Vagina (tissue), 2 donors: ENCODE results near the gene NXPH2. TPM values are rescaled to one million over a fixed set of nuclear protein-coding genes. Genes with fewer than 3 reads are reported as not detected.

Source experiments
- DNase-seq, 2 donors: peaks; one replicate each; pipeline ENCODE4 v3.0.0-alpha.2; 2017; ENCODE audit errors: extremely low spot score in 2 of 2
- H3K27ac ChIP-seq: fragments of 200-600 bp; sonication (generic); one replicate; pipeline ENCODE4 v1.5.1; 2019
- H3K27me3 ChIP-seq: fragments of 200-600 bp; sonication (generic); one replicate; pipeline ENCODE4 v1.5.1; 2019
- H3K36me3 ChIP-seq, 2 donors: fragments of 200-600 bp; sonication (generic); one replicate each; pipeline ENCODE4 v1.5.1; 2017 to 2019
- H3K4me1 ChIP-seq: fragments of 200-600 bp; sonication (generic); one replicate; pipeline ENCODE4 v1.5.1; 2019
- H3K4me3 ChIP-seq, 2 donors: fragments of 200-600 bp; sonication (generic); 1 replicate in 1 of 2; 2 replicates in 1 of 2; pipeline ENCODE4 v1.5.1; 2016 to 2019
- H3K9me3 ChIP-seq: fragments of 200-600 bp; sonication (generic); one replicate; pipeline ENCODE4 v1.5.1; 2019
- POLR2A ChIP-seq, 2 donors: fragments of 450-650 bp; IDR thresholded peaks; one replicate each; pipeline ENCODE4 v1.6.1; 2017; ENCODE audit warnings: antibody characterized with exemption in 2 of 2, mild to moderate bottlenecking in 2 of 2, moderate library complexity in 2 of 2
- POLR2AphosphoS5 ChIP-seq, 2 donors: sonication (generic); formaldehyde crosslinking; IDR thresholded peaks; one replicate each; pipeline ENCODE4 v1.9.0; 2017; ENCODE audit warnings: antibody characterized with exemption in 2 of 2, mild to moderate bottlenecking in 2 of 2, low read depth in 1 of 2; ENCODE audit not compliant: insufficient read depth in 1 of 2
- intact Hi-C: fragments of 100-400 bp; cut with DNase I; formaldehyde crosslinking; loops from one replicate; pipeline ENCODE4 v1.15.1; 2023
- total RNA-seq: library from RNA; depleted of rRNA; stranded (reverse); fragments of >200 nt; gene quantifications from one replicate; pipeline ENCODE4 v1.2.3, GENCODE V29; 2016
- TF ChIP-seq, protein P1 (sequence below), 3 experiments: fragments of 450-650 bp in 2 of 3; fragments of 200-600 bp in 1 of 3; sonication (generic) in 1 of 3; IDR thresholded peaks; one replicate each; pipeline ENCODE4 v1.5.1; 2017 to 2019; ENCODE audit warnings: antibody characterized with exemption in 3 of 3, mild to moderate bottlenecking in 2 of 3, moderate library complexity in 2 of 3

NXPH2 gene
- not detected for total RNA-seq

DNA sequence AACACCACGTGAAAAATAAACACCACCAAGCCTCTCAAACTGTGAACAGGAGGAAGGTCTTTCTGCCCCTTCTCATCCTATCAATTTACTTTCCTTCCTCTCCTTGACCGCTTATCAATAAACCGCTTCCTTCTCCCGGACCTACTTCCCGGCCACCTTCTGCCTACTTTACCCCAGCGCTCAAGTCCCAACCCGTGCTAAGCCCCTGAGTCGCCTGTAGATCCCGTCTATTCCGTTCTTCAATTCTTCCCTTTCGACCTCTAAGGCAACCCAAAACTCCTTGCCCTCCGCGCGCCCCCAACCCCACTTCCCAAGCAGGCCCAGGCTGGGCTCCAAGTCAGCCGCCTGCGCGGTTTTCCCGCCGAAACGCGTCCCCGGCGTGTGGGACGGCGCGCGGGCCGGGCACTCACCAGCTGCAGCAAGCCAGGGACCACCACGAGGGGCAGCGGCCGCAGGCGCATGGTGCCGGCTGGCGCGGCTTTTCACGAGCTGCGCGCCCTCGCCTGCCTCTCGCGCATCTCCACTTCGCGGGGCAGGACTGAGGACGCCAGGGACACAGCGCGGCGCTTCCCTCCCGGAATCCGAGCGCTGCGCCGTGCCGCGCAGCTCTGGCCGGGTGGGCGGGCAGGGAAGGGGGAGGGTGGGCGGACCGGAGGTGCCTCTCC is at the start of gene NXPH2:
TSS of gene NXPH2 (minus strand) at position 610 of the 665 bp plus-strand sequence. CDS start at position 461, 149 bp downstream.
- Histone ChIP-seq H3K4me3 (peak within 1 kb of the TSS; percentile 10 to 32), H3K36me3 (no peaks in the 10 kb centered on the region), H3K27me3 (no peaks in the 10 kb centered on the region), H3K27ac (no peak within 1 kb of the TSS), H3K9me3 (no peaks in the 10 kb centered on the region), H3K4me1 (peaks cover 10% of the 10 kb centered on the region)
- intact Hi-C loops: no loop called here
- no peak for DNase-seq
- TF ChIP-seq POLR2AphosphoS5 (IDR thresholded peaks at IDR 0.05; ENCODE audit: insufficient read depth in 1 of 2, low read depth in 1 of 2): no peak
- TF ChIP-seq POLR2A (IDR thresholded peaks at IDR 0.05): no peak
- TF ChIP-seq, protein P1, sequence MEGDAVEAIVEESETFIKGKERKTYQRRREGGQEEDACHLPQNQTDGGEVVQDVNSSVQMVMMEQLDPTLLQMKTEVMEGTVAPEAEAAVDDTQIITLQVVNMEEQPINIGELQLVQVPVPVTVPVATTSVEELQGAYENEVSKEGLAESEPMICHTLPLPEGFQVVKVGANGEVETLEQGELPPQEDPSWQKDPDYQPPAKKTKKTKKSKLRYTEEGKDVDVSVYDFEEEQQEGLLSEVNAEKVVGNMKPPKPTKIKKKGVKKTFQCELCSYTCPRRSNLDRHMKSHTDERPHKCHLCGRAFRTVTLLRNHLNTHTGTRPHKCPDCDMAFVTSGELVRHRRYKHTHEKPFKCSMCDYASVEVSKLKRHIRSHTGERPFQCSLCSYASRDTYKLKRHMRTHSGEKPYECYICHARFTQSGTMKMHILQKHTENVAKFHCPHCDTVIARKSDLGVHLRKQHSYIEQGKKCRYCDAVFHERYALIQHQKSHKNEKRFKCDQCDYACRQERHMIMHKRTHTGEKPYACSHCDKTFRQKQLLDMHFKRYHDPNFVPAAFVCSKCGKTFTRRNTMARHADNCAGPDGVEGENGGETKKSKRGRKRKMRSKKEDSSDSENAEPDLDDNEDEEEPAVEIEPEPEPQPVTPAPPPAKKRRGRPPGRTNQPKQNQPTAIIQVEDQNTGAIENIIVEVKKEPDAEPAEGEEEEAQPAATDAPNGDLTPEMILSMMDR (IDR thresholded peaks at IDR 0.05): no peak

DNA sequence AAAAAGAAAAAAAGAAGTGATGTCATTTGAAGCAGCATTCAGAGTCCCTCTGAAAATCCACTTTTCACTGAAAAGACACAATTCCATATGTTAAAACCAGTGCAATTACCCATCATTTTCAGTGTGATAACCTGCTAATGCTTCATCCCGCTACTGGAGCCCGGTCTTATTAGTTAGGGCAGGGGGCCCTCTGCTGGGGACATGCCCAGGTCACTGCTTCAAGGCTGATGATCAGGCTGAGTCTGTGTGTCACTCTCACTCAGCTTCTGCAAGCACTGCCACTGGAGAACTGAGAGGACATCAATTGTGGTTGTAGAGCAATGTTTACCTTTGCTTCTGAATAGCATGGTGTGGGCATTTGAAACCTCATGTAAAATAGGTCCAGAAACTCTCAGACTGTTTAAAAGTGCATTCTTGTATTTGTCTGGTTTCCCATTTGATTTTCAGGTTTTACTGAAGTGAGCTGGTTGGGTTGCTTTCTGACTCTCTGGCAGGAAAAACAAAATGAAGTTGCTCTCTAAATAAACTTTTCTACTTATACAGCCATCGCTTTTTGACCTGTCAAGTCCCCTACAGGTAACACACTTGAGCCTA is 49.2 kb upstream of the NXPH2 start:
- H3K27me3 ChIP-seq: no peaks in the 10 kb centered on the region
- H3K4me3 ChIP-seq: no peak overlapping the region
- TF ChIP-seq POLR2AphosphoS5 (IDR thresholded peaks at IDR 0.05; ENCODE audit: insufficient read depth in 1 of 2, low read depth in 1 of 2): no peak
- TF ChIP-seq, protein P1 (IDR thresholded peaks at IDR 0.05): no peak
- no peak for TF ChIP-seq POLR2A (IDR thresholded peaks at IDR 0.05)
- H3K4me1 ChIP-seq: no peaks in the 10 kb centered on the region
- no peaks in the 10 kb centered on the region for H3K9me3 ChIP-seq
- no peak for DNase-seq
- no peaks in the 10 kb centered on the region for H3K36me3 ChIP-seq
- H3K27ac ChIP-seq: no peak overlapping the region
- intact Hi-C loops: loop anchor here (10.0 kb wide), 1 partner anchor 915 kb away; no protein-coding TSS in a partner anchor

DNA sequence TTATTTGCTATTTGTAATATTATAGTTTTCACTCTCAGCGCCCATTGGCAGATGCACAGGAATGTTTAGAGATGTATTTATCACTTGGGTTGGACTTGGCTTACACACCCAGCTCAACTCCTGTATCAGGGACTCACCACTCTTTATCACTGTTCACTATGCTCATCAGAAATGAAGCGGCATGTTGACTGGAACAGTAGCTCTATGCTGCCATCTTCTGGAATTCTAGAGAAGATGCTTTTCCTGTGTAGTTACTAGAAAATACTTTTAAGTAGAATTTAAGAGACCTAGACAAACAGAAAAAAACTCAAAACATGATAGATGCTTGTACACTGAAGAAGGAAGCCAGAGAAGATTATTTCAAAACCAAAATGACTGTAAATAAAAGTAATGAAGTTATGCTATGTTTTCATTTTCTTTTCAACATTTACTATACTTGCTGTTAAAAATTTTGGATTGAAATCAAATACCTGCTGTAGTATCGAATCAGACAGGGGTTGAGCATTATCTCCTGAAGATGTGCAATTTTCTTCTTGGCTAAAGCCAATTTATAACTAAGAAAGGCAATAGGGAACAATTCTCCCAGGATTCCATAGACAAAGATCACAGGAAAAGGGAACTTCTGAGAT is 47.4 kb upstream of the NXPH2 start:
- H3K36me3 ChIP-seq: no peaks in the 10 kb centered on the region
- DNase-seq: no peak
- H3K27me3 ChIP-seq: no peaks in the 10 kb centered on the region
- no peaks in the 10 kb centered on the region for H3K9me3 ChIP-seq
- TF ChIP-seq POLR2AphosphoS5 (IDR thresholded peaks at IDR 0.05; ENCODE audit: insufficient read depth in 1 of 2, low read depth in 1 of 2): no peak
- TF ChIP-seq, protein P1 (IDR thresholded peaks at IDR 0.05): peak; percentile 49 to 57 (median 55)
- no peak for TF ChIP-seq POLR2A (IDR thresholded peaks at IDR 0.05)
- no peak overlapping the region for H3K27ac ChIP-seq
- H3K4me3 ChIP-seq: no peak overlapping the region
- intact Hi-C loops: loop anchor here (10.0 kb wide), 1 partner anchor 913 kb away; no protein-coding TSS in a partner anchor
- H3K4me1 ChIP-seq: no peaks in the 10 kb centered on the region

DNA sequence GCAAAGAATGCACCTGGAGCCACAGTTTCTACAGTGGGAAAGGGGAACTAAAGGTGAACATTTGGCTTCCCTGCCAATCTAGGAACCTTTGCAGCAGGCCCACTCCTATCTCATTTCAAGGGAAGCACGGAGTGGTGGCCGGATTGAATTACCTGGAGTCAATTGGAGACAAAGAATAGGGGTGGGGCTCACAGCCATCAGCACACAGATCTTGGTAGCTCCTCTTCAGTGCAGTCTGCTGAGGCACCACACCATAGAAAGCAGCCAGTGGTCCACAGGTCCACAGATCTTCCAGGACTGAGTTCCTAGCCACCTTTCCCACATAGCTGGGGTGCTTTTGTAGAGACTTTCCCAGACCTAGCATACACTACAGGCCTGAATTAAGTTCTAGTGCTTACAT is 43.5 kb upstream of the NXPH2 start:
- no peak overlapping the region for H3K27ac ChIP-seq
- no peak overlapping the region for H3K4me3 ChIP-seq
- no peaks in the 10 kb centered on the region for H3K4me1 ChIP-seq
- intact Hi-C loops: loop anchor here (10.0 kb wide), 1 partner anchor 909 kb away; no protein-coding TSS in a partner anchor
- H3K9me3 ChIP-seq: no peaks in the 10 kb centered on the region
- TF ChIP-seq POLR2AphosphoS5 (IDR thresholded peaks at IDR 0.05; ENCODE audit: insufficient read depth in 1 of 2, low read depth in 1 of 2) (no peak), POLR2A (IDR thresholded peaks at IDR 0.05) (no peak)
- TF ChIP-seq, protein P1 (IDR thresholded peaks at IDR 0.05): no peak
- no peak for DNase-seq
- H3K27me3 ChIP-seq: no peaks in the 10 kb centered on the region
- no peaks in the 10 kb centered on the region for H3K36me3 ChIP-seq
